NCI-H1048 (cell line): ENCODE data around the gene TMBIM1.

ENCODE experiments used
- DNase-seq: peaks from one replicate; lab custom pipeline; 2025; lab: John Stamatoyannopoulos, UW

The TMBIM1 gene, protein sequence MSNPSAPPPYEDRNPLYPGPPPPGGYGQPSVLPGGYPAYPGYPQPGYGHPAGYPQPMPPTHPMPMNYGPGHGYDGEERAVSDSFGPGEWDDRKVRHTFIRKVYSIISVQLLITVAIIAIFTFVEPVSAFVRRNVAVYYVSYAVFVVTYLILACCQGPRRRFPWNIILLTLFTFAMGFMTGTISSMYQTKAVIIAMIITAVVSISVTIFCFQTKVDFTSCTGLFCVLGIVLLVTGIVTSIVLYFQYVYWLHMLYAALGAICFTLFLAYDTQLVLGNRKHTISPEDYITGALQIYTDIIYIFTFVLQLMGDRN

DNA sequence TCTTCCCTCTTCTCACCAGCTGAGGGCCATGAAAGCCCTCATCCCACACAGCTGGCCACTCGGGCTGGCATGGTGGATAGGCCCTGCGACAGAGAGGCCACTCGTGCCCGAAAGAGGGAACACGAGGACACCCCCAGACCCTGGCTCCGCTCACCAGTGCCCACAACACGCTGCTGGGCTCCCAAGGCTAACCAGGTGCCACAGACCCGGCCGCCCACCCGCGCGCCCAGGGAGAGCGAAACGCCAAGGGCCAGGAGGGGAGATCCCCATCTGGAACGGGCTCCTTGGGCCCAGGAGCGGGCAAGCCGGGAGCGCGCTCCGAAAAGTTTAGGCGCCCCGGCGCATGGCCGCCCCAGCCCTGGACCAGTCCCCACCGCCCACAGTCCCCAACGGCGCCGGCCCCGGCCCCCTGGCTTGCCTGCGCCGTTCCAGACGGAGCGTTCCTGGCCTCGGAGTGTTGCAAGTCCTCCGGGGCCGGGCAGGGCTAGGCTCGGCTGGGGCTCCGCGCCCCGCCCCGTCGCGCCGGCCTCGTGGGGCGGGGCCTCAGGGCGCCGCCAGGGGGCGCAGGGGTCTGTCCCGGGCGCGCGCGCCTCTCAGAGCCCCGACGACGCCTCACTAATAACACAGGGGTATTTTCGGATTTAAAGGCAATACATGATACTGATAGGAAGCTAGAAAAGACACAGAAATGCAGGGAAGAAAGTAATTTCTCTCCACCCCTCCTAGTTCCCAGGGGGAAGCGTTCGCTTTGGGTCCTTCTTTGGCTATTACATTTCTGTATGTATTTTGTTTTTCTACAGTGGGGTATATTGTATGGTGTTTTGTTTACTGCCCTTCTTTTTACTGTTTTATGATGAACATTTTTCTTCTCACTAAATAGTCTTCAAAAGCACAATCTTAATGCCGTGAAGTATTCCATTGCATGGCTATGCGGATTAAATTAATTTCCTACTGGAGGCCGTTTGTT lies at the start of gene TMBIM1:
TSS of gene TMBIM1 (minus strand) at position 456 of the 967 bp plus-strand sequence. CDS start 10,362 bp downstream, outside the sequence.
- no peak for DNase-seq

DNA sequence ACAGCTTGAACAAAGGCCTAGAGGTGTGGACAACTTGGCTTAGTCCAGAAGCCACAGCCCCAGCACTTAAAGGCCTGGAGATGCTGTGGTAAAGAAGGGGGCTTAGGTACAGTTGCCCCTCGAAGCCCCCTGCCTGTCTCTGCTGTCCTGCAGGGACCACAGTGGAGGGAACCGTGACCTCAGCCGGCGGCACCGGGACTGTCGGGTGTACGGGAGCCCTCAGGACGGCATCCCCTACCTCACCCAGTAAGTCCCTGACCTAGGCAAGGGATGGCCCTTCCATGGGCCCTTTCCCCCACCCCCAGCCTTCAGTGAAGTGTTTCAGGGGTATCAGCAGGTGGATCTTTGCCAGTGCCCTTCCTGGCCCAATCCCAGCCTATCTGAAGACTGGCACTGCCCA lies 49.1 kb upstream of the TMBIM1 start:
- no peak for DNase-seq

DNA sequence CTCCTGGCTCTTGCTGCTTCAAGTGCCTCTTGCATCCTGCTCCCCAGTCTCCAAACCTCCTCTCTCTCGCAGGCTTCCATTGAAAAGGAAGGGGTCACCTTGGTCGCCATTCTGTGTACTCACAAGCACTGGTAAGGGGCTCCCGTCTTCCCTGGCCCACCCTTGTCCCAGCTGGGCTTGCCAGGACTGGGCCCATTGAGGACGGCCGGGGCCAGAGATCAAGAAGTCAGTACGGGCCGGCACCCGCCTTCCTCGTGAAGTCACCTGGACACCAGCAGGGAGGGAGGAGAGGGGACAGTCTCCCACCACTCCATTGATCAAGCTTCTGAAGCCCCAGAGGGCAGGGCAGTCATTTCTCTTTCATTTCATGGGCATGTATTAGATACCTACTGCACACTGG lies 48.4 kb upstream of the TMBIM1 start:
- no peak for DNase-seq

DNA sequence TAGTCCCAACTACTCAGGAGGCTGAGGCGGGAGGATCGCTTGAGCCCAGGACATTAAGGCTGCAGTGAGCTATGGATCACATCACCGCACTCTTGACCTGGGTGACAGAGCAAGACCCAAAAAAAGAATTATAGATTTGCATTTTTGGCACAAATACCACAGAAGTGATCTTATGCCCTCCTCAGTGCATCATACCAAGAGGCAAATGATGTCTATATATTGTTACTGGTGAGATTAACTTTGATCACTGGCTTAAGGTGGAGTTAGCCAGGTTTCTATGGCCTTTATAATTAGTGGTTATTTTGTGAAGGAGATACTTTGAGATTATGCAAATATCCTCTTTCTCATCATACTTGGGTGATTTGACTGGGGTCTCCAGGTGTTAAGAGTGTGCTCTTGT lies 42.2 kb upstream of the TMBIM1 start:
- DNase-seq = no peak

DNA sequence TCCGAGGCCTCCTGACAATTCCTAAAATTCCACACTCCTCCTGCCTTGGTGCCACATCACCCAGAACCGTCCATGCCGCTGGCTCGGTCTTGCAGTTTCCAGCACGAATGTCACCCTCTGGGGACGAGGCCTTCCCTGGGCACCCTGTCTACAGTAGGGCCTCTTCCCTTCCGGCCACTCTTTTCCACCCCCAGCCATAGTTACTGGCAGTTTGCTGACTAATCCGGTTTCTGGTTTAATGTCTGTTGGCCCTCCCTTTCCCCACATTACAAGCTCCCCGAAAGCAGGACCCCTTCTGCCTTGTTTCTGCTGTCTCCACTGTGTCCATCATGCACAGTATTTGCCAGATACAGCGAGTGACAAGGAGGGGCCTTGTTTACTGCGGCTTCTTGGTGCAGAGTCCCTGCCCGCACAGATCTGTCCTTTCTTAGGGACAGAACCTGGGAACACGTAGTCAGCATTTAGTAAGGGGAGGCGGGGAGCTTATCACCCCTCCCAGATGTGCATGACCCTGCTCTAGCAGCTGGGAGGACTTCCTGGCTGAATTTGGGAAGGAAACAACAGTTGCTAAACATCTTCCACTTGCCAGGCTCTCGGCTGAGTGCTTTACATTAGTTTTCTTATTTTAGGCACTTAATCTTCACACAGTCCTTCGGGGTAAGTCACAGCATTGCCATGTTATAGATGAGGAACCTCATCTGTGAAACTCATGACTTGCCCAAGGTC lies 40.8 kb upstream of the TMBIM1 start:
- DNase-seq = no peak

DNA sequence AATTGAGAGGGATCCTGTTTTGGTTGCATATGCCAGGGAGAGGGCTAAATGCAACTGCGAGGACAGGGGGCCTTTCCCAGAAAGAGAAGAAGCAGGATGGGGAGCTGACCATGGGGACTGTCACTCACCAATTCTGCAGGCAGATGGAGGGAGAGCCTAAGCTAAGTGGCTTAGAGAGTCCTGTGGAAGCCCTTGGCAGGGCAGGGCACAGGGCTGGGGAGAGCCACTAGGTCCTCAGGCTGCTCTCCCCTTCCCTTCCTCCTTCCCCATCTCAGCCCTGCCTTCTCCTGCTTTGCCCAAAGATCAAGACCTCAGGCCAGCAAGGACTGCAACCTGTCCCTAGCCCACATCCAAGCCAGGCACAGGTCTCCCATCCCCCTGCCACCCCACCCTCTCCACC lies 40.0 kb upstream of the TMBIM1 start:
- DNase-seq = no peak

DNA sequence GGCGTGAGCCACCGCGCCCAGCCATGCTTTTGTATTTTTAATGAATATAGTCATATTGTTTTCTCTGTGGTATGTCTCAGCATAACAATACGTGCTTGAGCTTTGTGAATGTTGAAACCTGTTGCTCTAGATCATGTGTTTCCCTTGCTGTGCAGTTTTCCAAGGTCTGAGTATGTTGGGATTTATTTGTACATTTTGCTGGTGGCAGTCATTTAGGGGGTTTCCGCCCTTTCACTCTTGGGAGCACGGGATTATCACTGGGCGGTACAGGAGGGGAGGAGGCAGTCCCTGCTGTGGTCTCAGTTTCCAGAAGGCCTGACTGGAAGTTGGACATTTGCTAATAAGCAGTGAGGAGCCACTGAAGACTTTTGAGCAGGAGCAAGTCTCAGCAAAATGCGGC lies 39.4 kb upstream of the TMBIM1 start:
- DNase-seq = no peak

DNA sequence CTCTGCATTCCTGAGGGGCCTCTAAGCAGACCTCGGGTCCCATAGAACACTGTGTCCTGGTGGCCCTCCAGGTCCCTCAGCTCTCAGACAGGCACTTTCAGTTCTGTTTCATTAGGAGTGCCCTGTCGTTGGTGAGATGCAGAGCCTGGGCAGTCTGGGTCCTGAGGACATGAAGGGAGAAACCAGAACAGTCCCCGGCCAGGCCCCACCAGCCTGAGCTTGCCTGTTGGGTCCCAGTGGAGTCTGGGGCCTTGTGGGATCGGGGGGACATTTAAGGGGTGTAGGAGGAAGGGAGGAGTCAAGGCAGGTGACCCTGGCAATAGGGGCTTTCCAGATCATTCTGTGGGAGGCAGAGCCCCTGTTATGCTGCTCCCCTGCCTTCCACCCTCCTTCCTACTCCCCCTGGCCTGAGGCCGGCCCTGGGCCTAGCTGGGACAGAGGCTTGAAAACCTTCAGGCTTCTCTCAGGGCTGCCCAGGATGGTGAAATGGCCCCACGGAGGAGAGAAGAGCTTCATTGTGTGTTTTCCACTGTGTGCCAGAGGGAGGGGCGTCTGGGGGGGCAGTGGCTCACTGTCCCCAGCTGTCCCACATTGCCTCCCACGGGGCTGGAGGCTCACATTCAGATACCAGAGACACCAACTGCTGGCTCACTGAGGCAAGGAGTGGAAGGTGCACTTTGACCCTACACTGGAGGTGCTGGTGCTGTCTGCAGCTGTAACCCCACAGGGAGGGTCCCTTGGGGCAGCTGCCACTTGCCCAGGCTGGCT lies 37.7 kb upstream of the TMBIM1 start:
- no peak for DNase-seq

DNA sequence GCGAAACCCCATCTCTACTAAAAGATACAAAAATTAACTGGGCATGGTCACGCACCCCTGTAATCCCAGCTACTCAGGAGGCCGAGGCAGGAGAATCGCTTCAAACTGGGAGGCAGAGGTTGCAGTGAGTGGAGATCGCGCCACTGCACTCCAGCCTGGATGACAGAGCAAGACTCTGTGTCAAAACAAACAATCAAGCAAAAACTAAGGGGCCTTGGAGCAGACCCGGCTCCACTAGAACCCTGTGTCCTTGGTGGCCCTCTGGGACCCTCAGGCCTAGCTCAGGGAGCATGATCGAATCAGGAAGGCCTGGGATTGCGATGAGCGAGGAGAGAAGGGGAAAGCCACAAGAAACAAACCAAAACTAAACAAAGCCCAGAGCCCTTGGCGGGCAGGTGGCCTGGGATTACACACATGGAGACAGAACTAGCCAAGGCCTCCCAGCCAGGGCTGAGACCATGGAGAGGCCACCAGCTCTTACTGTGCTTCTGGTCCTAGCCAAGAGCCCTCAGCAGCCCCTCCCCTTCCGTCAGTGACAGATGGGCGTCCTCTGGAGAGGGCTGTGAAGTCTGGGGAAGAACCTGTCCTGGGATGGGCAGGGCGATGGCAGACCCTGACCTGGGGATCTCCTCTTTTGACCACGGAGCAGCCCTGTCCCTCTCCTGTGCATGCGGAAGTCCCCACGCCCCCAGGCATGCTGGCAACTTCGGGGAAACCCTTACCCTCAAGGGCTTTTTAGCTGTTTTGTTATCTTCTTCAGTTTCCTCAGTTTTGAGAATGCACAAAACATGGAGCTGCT lies 36.9 kb upstream of the TMBIM1 start:
- no peak for DNase-seq

DNA sequence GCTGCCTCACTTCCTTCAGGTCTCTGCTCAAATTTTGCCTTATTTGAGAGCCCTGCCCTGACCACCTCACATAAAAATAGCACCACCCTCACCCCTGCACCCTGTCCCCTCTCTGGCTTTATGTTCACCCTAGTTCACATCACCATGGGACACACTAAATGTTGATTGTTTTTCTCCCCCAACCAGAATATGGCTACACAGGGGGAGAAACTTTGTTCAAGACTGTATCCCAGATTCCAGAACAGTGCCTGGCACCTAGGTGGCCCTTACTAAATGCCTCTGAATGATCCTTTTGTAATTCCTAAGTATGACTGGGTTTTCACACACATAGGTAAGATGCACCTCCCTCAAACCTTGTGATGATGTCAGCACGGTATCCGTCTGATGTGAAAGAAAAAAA lies 36.0 kb upstream of the TMBIM1 start:
- DNase-seq = no peak

DNA sequence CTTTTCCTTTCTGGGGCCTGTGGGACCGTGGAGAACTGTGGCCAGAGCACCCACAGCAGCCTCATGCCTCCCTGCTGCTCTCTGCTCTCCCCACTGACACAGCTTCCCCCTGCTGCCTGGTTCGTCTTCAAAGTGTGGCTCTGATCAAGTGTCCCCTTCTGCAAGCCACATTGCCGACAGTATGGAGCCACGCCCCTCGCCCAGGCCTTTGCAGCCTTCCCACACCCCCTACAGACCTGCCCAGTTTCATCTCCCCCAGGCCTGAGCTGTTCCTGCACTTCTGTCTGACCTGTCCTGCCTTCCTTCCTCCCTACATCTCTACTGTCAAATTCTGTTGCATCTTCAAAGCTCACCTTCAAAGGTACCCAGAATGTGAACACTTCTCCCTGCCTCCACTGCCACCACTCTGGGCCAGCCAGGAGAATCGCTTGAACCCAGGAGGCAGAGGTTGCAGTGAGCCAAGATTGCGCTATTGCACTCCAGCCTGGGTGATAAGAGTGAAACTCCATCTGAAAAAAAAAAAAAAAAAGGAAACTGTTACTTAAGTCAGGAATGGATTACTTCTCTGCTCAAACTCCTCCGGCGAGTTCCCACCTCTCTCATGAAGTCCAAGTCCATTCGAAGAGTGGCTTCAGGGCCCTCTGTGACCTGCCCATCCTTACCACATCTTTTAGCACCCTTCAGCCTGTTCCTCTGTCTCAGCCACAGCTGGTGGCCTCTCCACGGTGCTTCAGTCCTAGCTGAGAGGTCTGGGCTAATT lies 35.3 kb upstream of the TMBIM1 start:
- no peak for DNase-seq

DNA sequence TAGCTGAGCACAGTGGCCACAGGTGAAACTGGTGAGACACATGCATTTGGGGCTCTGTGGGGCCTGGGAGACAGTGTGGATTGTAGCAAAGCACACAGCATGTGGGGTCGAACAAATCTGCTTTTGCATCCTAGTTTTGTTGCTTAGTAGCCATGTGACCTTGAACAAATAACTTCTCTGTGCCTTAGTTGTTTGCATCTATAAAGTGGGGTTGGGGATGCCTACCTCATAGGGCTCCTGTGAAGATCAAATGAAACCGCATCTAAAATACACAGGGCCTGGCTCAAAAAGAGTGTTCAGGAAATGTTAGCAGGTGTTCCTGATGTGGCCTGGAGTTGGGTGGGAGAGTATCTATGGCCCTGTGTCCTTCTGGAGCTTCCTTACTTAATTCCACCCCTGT lies 34.0 kb upstream of the TMBIM1 start:
- no peak for DNase-seq

DNA sequence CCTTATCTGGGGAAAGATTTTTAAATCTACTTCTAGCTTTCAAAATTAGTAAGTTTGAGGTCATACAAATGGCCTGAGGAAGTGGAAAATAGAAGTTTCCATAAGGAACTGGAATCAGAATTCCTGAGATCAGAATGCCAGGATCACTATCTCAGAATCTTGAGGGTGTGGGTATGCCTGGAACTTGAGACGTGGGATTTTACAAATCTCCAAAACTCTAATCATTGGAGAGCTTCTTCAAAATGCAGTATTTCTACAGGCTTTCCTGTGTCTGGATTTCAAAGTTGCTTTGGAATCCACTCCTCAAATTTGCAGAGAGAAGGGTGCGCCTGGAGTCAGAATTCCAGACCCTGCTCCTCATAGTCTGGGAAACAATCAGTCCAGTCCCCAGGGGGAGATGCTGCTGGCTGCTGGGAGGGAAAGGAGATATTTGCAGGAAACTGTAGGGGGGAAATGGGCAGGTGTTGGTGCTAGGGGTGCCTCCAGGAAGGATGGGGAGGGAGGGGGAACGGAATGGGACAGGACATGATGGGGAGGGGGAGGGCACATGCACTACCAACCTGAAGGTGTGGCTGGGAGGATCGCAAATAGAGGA lies 33.4 kb upstream of the TMBIM1 start:
- no peak for DNase-seq

DNA sequence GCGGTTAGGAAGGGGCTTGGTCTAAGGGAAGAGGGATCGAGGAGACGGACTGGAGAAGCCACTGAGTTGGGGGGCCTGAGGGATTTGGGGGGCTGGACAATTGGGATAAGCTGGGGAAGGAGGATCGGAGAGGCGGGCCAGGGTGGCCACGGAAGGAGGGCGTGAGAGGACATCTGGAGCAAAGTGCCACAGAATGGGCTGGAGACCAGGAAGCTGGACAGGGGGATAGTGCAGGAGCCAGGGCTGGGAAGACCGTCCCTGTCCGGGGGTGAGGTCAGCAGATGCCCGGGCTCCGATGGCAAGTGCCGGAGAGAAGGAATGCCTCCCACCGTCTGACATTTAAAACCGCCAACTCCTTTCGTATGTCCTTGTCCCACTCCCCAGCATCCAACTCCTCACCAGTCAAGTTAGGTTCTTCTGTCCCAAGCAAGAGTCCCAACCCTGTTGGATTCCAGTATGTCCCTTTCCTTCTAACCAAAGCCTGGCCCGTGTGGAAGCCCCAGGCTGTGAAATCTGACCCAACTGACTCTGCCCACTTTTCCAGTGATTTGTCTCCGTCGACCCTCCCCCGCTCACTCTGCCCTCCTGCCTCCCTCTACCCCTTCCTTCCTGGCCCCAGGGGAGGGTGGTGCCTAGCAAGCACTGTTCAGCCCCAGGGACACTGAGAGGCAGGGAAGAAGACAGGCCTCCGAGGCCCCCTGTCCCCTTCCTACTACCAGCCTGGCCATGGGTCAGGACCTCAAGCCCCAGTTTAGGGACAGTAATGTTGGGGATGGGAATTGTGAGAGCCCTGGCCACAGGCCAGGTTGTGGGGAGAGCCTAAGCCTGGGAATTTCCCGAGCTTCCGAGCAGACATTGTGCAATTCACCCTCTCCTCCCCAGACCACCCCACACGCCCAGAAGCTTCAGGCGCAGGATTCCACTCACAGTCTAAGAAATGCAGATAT lies 31.5 kb upstream of the TMBIM1 start:
- no peak for DNase-seq

DNA sequence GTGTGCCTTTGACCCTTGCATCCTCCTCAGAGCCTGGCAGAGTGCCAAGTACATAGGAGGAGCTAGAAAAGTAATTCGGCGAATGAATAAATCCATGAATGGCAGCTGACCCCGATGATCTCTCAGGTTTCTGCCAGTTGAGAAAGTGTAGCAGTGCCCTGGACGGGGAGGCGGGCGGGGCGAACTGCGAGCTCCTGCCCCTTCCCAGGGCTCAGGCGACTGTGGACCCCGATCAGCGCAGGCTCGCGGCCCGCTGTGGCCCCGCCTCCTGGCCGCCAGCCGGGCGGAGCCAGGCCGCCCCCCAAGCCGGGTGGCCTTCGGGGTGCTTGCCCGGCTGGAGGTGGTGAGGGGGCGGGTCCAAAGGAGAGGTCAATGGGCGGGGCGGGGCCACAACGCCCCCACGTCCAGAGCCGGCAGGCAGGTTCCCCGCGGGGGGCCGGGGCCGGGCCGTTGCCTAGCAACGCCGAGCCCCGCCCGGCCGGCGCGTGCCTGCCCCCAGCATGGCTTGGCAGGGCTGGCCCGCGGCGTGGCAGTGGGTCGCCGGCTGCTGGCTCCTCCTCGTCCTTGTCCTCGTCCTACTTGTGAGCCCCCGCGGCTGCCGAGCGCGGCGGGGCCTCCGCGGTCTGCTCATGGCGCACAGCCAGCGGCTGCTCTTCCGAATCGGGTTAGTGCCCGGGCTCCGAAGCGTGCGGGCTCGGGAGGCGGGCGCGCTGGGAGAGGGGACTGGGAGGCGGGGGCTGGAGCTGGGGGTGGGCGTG lies 30.6 kb upstream of the TMBIM1 start:
- DNase-seq = peak; percentile 44

DNA sequence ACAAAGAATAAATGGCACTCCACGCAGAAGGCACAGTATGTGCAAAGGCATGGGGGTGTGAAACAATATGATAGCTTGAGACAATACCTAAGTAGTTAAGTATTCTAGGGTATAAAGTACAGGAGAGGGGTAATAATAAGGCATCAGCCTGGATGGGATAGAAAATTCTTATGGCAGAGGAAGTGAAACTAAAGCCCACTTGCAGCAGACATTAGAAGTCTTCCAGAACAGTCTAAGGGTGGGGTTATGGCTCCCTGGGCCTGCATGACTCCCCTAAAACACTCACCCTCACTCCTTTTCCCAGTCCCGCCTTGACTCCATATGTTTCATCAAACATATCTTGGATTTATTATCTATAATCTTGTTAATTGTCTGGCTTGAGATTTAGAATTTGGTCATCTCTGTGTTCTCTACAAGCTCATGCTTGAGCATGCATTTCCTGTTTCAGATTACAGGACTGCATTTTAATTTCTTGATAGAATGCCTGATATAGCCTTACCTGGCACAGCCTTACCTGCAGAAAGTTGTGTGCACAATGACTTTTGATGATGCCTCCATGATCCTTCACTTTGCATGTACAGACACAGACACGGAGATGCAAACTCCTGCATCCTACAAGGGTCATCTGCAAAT lies 28.5 kb upstream of the TMBIM1 start:
- no peak for DNase-seq

DNA sequence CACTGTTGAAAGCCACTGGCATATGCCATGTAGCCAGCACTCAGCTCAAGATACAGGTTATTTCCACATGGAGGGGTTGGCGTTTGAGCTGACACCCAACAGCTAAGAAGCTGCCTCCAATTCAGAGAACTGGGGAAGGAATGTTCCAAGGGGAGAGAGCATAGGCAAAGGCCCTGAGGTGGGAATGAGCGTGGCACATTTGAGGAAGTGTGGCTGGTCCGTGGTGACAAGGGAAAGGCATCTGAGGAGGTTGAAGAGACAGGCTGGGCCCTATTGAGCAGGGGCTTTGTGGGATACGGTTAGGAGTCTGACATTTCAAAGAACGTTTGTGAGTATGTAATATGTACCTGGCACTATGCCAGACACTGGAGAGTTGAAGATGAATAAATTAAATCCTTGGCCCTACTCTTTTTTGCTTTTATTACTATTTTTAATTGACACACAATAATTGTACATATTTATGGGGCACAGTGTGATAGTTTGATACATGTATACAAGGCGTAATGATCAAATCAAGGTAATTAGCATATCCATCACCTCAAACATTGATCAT lies 27.6 kb upstream of the TMBIM1 start:
- DNase-seq = no peak
